Measurements from ENCODE around the gene DPY19L3.

DNA sequence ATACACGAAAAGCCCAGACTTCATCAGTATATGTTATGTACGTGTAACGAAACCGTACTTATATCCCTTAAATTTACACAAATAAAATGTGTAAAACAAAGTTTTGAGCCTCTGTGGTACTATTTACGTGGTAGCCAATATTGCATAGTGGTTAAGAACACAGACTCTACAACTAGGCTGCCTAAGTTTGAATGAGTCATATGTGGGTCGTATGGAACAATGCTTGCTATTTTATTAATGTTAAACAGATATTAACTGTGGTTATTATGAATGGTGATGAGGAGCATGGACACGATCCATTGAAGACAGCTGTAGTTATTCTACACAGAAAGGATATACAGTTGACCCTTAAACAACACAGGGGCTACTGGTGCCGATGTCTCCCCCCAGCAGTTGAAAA, 42.5 kb downstream of the DPY19L3 start:
- TF ChIP-seq EP300 (IDR thresholded peaks at IDR 0.05) = no peak
- TF ChIP-seq, protein P1, sequence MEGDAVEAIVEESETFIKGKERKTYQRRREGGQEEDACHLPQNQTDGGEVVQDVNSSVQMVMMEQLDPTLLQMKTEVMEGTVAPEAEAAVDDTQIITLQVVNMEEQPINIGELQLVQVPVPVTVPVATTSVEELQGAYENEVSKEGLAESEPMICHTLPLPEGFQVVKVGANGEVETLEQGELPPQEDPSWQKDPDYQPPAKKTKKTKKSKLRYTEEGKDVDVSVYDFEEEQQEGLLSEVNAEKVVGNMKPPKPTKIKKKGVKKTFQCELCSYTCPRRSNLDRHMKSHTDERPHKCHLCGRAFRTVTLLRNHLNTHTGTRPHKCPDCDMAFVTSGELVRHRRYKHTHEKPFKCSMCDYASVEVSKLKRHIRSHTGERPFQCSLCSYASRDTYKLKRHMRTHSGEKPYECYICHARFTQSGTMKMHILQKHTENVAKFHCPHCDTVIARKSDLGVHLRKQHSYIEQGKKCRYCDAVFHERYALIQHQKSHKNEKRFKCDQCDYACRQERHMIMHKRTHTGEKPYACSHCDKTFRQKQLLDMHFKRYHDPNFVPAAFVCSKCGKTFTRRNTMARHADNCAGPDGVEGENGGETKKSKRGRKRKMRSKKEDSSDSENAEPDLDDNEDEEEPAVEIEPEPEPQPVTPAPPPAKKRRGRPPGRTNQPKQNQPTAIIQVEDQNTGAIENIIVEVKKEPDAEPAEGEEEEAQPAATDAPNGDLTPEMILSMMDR (IDR thresholded peaks at IDR 0.05) = no peak

Data from upper lobe of left lung (tissue), 4 donors.